AG10803 (cell line): ENCODE results near the gene FAM237B.
A peak's percentile ranks its signal among the peaks of the same experiment; 100 is the strongest.
"Not testable (repeated sequence)": the region's sequence is repeated elsewhere in the genome, so short reads cannot be mapped to it uniquely, and the experiment has no call there.

ENCODE experiments used
- DNase-seq: peaks from one replicate; pipeline ENCODE4 v3.0.0; 2010; ENCODE audit warnings: low read depth
- H3K4me3 ChIP-seq: 2 replicates; pipeline ENCODE4 v1.5.1; 2011; ENCODE audit warnings: mild to moderate bottlenecking, low read length, control low read depth
- TF ChIP-seq, protein P1 (sequence below): conservative IDR thresholded peaks from 2 replicates; pipeline ENCODE4 v1.5.1; 2011; ENCODE audit warnings: mild to moderate bottlenecking, low read length, control low read depth, inconsistent platforms

FAM237B gene

DNA sequence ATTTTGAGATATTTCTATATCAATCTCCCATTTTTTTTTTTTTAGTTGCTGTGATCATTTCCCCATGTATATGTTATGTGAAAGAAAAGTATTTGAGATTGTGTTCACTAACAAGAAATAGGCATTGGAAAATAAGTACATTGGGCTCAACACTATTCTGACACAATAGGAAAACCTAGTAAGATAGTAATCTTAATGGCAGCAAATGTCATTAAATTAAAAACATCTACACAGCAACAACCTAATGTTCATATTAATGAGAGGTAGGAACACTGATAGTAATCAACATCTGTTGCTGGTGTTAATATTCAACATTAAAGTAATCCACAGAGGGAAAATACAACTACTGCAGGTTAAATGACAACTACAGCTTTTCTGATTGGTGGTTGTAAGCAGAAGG, 23.9 kb upstream of the FAM237B start:
- TF ChIP-seq, protein P1, sequence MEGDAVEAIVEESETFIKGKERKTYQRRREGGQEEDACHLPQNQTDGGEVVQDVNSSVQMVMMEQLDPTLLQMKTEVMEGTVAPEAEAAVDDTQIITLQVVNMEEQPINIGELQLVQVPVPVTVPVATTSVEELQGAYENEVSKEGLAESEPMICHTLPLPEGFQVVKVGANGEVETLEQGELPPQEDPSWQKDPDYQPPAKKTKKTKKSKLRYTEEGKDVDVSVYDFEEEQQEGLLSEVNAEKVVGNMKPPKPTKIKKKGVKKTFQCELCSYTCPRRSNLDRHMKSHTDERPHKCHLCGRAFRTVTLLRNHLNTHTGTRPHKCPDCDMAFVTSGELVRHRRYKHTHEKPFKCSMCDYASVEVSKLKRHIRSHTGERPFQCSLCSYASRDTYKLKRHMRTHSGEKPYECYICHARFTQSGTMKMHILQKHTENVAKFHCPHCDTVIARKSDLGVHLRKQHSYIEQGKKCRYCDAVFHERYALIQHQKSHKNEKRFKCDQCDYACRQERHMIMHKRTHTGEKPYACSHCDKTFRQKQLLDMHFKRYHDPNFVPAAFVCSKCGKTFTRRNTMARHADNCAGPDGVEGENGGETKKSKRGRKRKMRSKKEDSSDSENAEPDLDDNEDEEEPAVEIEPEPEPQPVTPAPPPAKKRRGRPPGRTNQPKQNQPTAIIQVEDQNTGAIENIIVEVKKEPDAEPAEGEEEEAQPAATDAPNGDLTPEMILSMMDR = no peak
- no peak for DNase-seq
- H3K4me3 ChIP-seq = no peak overlapping the region

GRCh38 chr7:90337106-90337505, 16.0 kb upstream of the FAM237B start:
- TF ChIP-seq, protein P1 = no peak
- DNase-seq = no peak
- no peak overlapping the region for H3K4me3 ChIP-seq

GRCh38 chr7:90334926-90335325, 13.8 kb upstream of the FAM237B start:
- DNase-seq, H3K4me3 ChIP-seq: not testable (repeated sequence)

DNA sequence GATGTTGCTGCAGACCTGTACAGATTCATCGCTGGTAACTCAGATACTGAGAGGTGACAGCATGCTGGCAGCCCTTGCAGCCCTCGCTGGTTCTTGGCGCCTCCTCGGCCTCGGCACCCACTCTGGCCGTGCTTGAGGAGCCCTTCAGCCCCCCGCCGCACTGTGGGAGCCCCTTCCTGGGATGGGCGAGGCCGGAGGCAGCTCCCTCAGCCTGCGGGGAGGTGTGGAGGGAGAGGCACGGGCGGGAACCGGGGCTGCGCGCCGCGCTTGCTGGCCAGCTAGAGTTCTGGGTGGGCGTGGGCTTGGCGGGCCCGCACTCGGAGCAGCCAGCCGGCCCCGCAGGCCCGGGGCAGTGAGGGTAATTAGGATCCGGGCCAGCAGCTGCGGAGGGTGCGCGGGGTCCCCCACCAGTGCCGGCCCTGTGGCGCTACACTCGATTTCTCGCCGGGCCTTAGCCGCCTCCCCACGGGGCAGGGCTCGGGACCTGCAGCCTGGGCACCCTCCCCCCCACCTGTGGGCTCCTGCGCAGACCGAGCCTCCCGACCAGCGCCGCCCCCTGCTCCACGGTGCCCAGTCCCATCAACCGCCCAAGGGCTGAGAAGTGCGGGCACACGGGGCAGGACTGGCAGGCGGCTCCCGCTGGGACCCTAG, 13.2 kb upstream of the FAM237B start:
- DNase-seq = no peak
- TF ChIP-seq, protein P1 = no peak
- H3K4me3 ChIP-seq = no peak overlapping the region

DNA sequence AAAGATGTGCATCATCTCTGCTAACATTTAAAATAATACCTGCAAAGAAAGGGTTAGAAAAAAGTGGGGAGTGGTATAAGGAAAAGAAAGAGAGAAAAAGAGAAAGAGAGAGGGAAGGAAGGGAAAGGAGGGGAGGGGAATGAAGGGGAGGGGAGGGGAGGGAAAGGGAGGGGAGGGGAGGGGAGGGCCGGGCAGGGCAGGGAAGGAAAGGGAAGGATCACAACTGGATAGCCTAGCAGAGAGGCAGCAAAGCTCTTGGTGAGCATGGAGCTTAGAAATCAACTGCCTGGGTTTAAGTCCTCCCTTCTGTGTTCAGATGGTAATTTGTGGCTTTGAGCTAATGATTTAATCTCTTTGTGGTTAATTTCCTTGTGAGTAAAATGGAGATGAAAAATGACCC, 5.4 kb upstream of the FAM237B start:
- TF ChIP-seq, protein P1 = no peak
- H3K4me3 ChIP-seq = no peak overlapping the region
- no peak for DNase-seq

GRCh38 chr7:90322837-90323236, 1.7 kb upstream of the FAM237B start:
- no peak for DNase-seq
- H3K4me3 ChIP-seq = no peak overlapping the region
- TF ChIP-seq, protein P1 = no peak

DNA sequence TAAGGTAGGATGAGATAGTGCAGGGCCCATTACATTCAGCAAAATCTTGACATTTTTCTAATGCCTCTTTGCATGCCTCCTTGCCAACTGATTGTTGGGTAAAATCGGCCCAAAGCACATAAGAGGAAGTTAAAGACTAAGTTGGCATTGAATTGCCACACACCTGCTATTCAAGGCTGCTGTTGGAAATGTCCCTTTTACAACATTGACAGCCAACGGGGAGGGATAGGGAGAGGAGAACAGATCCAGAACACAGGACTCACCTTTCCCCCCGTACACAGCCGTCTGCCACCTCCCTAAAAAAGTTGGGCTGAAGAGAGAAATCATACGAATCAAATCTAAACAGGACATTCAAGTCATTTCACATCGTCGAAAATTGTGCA, 695 bp downstream of the FAM237B start:
- no peak for DNase-seq
- TF ChIP-seq, protein P1 = no peak
- peak overlapping the region; percentile 41 for H3K4me3 ChIP-seq

- no peak overlapping the region for H3K4me3 ChIP-seq
- TF ChIP-seq, protein P1 = no peak
- no peak for DNase-seq
Observed at GRCh38 chr7:90320014-90320413, 1.1 kb downstream of the FAM237B start.
